ENCODE measurements around the gene DLX6. TPM values are rescaled to one million over a fixed set of nuclear protein-coding genes. Genes with fewer than 3 reads are reported as not detected.

Gene DLX6
- total and polyA plus RNA-seq, 11 donors, result 0.21 TPM; not detected in 10

DNA sequence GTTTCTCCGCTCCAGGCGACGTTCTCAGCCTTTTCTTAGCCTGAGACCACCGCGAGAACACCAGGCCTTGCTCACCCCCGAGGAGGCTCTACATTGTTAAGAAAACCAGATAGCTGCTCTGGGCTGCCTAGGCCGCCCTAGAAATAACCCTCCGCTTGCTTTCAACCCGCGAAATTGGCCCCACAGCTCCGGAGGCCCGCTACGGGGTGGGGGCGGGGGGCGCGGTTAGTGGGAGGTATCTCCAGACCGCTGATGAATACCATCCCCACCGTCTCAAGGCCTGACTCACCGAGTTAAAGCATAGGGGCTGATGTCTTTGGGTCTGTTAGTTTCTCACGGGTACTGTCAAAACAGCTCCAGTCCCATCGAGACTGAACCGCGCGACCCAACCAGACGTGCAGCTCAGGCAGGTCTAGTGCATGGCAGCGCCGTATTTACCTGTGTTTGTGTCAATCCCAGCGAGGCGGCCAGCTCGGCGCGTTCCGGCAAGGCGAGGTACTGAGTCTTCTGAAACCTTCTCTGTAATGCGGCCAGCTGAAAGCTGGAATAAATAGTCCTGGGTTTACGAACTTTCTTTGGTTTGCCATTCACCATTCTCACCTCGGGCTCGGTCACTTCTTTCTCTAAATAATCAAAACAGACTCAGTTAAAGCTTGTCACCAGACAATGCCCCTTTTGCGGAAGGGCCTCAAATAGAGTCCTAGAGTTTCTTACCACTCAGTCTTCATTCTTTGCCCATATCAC, 16.6 kb downstream of the DLX6 start:
- intact Hi-C loops (cut with DNase I), result loop anchor here in 6 of 10 donors (10.0 kb wide), 4 partner anchors 307 to 1297 kb away; no protein-coding TSS in a partner anchor
- H3K27ac ChIP-seq, result no peak overlapping the region
- peaks cover 0 to 61% (median 21%) of the 10 kb centered on the region in 12 donors for H3K4me1 ChIP-seq
- no peaks in the 10 kb centered on the region for H3K36me3 ChIP-seq
- WGBS, 4 donors, result 7 to 16% (median 14%) methylated on average over 30 to 39 of the region's 39 CpGs
- DNase-seq (no peak), ATAC-seq (no peak)
- no peaks in the 10 kb centered on the region for H3K9me3 ChIP-seq
- peaks cover 48 to 100% (median 97%) of the 10 kb centered on the region in 9 donors for H3K27me3 ChIP-seq
- no peak overlapping the region for H3K4me3 ChIP-seq
- TF ChIP-seq, protein P1, sequence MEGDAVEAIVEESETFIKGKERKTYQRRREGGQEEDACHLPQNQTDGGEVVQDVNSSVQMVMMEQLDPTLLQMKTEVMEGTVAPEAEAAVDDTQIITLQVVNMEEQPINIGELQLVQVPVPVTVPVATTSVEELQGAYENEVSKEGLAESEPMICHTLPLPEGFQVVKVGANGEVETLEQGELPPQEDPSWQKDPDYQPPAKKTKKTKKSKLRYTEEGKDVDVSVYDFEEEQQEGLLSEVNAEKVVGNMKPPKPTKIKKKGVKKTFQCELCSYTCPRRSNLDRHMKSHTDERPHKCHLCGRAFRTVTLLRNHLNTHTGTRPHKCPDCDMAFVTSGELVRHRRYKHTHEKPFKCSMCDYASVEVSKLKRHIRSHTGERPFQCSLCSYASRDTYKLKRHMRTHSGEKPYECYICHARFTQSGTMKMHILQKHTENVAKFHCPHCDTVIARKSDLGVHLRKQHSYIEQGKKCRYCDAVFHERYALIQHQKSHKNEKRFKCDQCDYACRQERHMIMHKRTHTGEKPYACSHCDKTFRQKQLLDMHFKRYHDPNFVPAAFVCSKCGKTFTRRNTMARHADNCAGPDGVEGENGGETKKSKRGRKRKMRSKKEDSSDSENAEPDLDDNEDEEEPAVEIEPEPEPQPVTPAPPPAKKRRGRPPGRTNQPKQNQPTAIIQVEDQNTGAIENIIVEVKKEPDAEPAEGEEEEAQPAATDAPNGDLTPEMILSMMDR (IDR thresholded peaks at IDR 0.05), result no peak
- no peak for TF ChIP-seq POLR2A (IDR thresholded peaks at IDR 0.05)

DNA sequence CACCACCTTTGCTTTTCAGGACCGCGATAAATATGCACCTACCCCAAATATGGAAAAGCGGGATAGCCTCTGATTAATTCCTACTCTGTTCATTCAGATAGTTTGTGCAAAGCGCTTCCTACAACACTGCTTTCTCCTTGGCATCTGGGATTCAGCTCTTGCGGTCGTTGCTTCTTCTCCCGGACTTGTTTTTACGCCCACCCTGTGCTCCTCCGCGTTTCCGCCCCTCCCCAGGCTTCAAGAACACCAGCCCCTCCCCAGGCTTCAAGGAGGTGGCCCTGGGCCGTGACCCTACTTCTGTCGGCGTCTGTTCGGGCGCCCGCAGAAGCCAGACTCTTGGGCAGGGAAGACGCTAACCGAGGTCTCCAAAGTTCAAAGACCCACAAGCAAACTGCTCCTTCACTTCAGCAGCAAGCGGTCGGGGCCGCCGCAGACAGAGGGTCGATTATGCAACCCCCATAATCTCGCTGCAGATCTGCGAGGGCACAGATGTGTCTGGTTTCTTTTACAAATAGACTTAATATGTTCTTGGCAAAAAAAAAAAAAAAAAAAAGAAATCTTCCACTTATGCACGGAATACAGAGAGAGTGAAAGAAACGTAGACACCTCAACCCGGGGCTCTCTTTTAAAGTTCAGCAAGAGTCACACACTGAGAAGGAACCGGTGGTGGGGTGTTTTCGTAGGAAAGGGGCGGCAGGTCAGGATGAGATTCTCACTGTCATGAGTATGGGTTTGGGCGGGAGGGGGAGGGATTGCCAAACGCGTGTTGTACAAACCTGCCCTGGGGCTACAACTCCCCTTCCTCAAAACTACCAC, 17.3 kb downstream of the DLX6 start:
- ATAC-seq, result no peak
- Histone ChIP-seq H3K4me3 (no peak overlapping the region), H3K27ac (no peak overlapping the region), H3K4me1 (peaks cover 4 to 60% (median 24%) of the 10 kb centered on the region in 12 donors), H3K36me3 (no peaks in the 10 kb centered on the region), H3K27me3 (peaks cover 41 to 98% (median 90%) of the 10 kb centered on the region in 9 donors), H3K9me3 (no peaks in the 10 kb centered on the region)
- intact Hi-C loops (cut with DNase I), result loop anchor here in 6 of 10 donors (10.0 kb wide), 4 partner anchors 308 to 1298 kb away; no protein-coding TSS in a partner anchor
- no peak for DNase-seq
- 4 to 19% (median 8%) methylated on average over 35 of the region's 35 CpGs for WGBS, 4 donors
- TF ChIP-seq, protein P1 (IDR thresholded peaks at IDR 0.05), result no peak
- TF ChIP-seq POLR2A (IDR thresholded peaks at IDR 0.05), result no peak

DNA sequence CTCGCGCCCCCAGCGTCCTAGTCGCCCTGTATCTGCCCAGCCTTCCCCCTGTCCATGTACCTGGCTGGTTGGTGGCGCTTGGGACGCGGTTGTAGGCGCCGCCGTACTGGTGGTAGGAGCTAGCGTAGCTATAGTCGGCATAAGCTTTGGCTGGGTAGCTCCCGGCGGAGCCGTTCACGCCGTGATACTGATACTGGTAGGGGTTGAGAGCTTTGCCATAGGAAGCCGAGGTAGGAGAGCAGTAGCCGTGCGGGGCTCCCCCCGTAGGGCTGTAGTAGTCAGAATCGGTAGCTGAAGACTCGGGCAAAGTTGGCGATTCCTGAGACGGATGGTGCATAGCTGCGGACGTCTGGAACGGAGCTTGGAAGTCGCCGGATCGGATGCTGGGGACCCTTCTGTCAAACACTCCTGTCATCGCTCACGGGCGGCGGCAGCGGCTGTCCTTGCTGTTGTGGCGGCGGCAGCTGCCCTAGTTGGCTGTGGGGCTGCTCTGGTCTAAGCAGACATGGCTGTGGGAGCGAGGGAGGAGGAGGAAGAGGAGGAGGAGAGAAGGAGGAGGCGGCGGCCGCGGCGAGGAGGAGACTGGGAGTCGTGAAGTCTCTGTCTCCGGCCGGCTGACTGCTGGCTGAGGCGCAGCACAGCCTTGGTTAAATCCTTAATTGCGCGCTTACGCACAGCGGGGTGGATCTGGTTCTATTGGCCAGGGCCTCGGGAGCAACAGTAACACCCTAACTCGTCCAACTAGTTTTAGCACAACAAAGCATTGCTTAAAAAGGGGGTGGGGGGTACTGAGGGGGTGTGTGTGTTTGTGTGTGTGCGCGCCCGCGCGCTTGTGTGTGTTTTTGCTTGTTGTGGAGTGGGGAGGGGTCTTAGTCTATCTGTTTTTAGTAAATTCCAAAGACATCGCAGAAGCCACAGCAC, 19.1 kb downstream of the DLX6 start, which contains the start of gene DLX5:
Gene DLX5 (minus strand): TSS at position 623 of the 921 bp plus-strand sequence. CDS start 208 bp downstream, at position 415.
- no peak within 1 kb of the TSS for H3K27ac ChIP-seq
- WGBS, 4 donors, result 1 to 2% (median 1%) methylated on average over 53 to 60 of the region's 60 CpGs

More for the DNA sequence above, 19.1 kb downstream of the DLX6 start, which contains the start of gene DLX5:
- DNase-seq (peak in 1 of 5 donors; percentile 65), ATAC-seq (peak in 3 of 4 donors; percentile 29 to 39 (median 33))
- peaks cover 5 to 49% (median 23%) of the 10 kb centered on the region in 12 donors for H3K4me1 ChIP-seq
- no peak for TF ChIP-seq POLR2A (IDR thresholded peaks at IDR 0.05)
- TF ChIP-seq, protein P1 (IDR thresholded peaks at IDR 0.05), result no peak
- intact Hi-C loops (cut with DNase I), result loop anchor here (5.0 to 10.0 kb wide), 8 partner anchors 310 to 1300 kb away; no protein-coding TSS in a partner anchor
- peaks cover 25 to 97% (median 74%) of the 10 kb centered on the region in 9 donors for H3K27me3 ChIP-seq
- H3K9me3 ChIP-seq, result no peaks in the 10 kb centered on the region
- peak within 1 kb of the TSS; percentile 0 to 56 (median 36) for H3K4me3 ChIP-seq
- no peaks in the 10 kb centered on the region for H3K36me3 ChIP-seq
